ENCODE results near the gene KRTAP4-16.
A peak's percentile ranks its signal among the peaks of the same experiment; 100 is the strongest.

Gene KRTAP4-16

DNA sequence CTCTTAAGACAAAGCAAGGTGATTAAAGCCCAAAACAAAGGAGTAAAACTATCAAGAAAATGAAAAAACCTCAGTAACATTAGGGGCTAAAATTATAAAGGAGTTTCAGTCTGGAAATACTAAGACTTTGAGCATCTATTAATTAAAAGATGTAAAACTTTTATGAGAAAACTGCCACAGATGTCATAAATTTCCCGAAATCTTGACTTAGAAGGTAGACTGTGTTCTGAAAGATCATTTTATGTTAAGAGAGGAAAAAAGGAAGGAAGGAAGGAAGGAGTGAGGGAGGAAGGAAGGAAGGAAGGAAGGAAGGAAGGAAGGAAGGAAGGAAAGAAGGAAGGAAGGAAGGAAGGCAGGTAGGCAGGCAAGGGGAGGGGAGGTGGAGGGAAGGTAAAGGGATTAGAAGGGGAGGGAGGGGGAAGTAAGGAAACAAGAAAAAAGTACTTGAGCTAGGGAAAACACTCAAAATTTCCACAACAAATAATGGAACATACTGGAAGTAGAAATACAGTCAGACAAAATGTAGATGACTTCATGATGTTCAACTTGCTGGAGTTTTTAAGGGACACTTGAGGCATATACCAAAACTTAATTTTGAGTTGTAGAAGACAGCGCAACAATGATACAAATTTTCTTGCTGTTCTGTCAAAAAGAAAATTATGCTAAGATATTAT lies 45.7 kb upstream of the KRTAP4-16 start:
- WGBS (ENCODE audit: extremely low coverage, insufficient coverage, low lambda C conversion rate): no CpG with 5 or more reads among the region's 2 CpGs
- H3K27me3 ChIP-seq (ENCODE audit: insufficient read depth, low read length, poor library complexity): no peaks in the 10 kb centered on the region
- no peaks in the 10 kb centered on the region for H3K79me2 ChIP-seq (ENCODE audit: control insufficient read depth, insufficient read depth, low read length)
- no peak overlapping the region for H2BK120ac ChIP-seq (ENCODE audit: low read depth, low read length)
- H2AK5ac ChIP-seq (ENCODE audit: low read length): no peak overlapping the region
- H3K4me2 ChIP-seq (ENCODE audit: low read length): no peak overlapping the region
- no peaks in the 10 kb centered on the region for H3K4me1 ChIP-seq (ENCODE audit: control insufficient read depth, low read depth, low read length)
- H3K9ac ChIP-seq (ENCODE audit: low read length): no peak overlapping the region
- H3K79me1 ChIP-seq (ENCODE audit: low read length): no peaks in the 10 kb centered on the region
- H2BK5ac ChIP-seq (ENCODE audit: low read length): no peak overlapping the region
- H3K56ac ChIP-seq (ENCODE audit: low read length): no peak overlapping the region
- H3K23ac ChIP-seq (ENCODE audit: low read length): no peak overlapping the region
- H3K4ac ChIP-seq (ENCODE audit: low read depth, low read length): no peak overlapping the region
- H3K36me3 ChIP-seq (ENCODE audit: control insufficient read depth, insufficient read depth, low read length): no peaks in the 10 kb centered on the region
- H3K18ac ChIP-seq (ENCODE audit: low read length): no peak overlapping the region
- no peak overlapping the region for H4K8ac ChIP-seq (ENCODE audit: low read depth, low read length)
- H3K4me3 ChIP-seq (ENCODE audit: low read length): no peak overlapping the region
- H3K27ac ChIP-seq (ENCODE audit: low read depth, low read length): no peak overlapping the region
- H4K5ac ChIP-seq (ENCODE audit: low read length): no peak overlapping the region
- DNase-seq: no peak
- no peak overlapping the region for H2BK15ac ChIP-seq (replicated peaks; ENCODE audit: low read depth)

DNA sequence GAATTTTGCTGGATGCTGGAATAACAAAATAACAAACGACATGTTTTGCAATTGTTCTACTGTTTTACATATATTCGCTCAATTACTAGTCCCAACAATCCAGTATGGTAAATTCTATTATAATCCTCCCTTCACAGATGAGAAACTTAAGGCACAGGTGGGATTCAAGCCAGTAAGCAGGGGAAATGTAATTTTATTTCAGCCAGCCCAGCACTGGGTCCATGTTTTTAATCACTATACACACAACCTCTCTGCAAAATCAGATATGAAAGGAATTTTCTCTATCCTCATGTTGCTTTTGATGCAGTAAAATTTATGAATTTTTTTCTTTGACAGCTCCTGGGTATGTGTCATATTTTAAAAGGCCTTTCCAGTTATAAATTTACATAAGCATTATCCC lies 43.3 kb upstream of the KRTAP4-16 start:
- no peak overlapping the region for H3K23ac ChIP-seq (ENCODE audit: low read length)
- H3K36me3 ChIP-seq (ENCODE audit: control insufficient read depth, insufficient read depth, low read length): no peaks in the 10 kb centered on the region
- H3K4me2 ChIP-seq (ENCODE audit: low read length): no peak overlapping the region
- no peak overlapping the region for H4K5ac ChIP-seq (ENCODE audit: low read length)
- no peaks in the 10 kb centered on the region for H3K27me3 ChIP-seq (ENCODE audit: insufficient read depth, low read length, poor library complexity)
- no peaks in the 10 kb centered on the region for H3K79me1 ChIP-seq (ENCODE audit: low read length)
- H3K9ac ChIP-seq (ENCODE audit: low read length): no peak overlapping the region
- H2BK15ac ChIP-seq (replicated peaks; ENCODE audit: low read depth): no peak overlapping the region
- no peak overlapping the region for H2BK120ac ChIP-seq (ENCODE audit: low read depth, low read length)
- WGBS (ENCODE audit: extremely low coverage, insufficient coverage, low lambda C conversion rate): no CpG with 5 or more reads among the region's 2 CpGs
- no peak overlapping the region for H3K4ac ChIP-seq (ENCODE audit: low read depth, low read length)
- H3K56ac ChIP-seq (ENCODE audit: low read length): no peak overlapping the region
- H2AK5ac ChIP-seq (ENCODE audit: low read length): no peak overlapping the region
- DNase-seq: no peak
- H3K27ac ChIP-seq (ENCODE audit: low read depth, low read length): no peak overlapping the region
- H2BK5ac ChIP-seq (ENCODE audit: low read length): no peak overlapping the region
- no peak overlapping the region for H4K8ac ChIP-seq (ENCODE audit: low read depth, low read length)
- H3K18ac ChIP-seq (ENCODE audit: low read length): no peak overlapping the region
- H3K4me3 ChIP-seq (ENCODE audit: low read length): no peak overlapping the region
- no peaks in the 10 kb centered on the region for H3K79me2 ChIP-seq (ENCODE audit: control insufficient read depth, insufficient read depth, low read length)
- no peaks in the 10 kb centered on the region for H3K4me1 ChIP-seq (ENCODE audit: control insufficient read depth, low read depth, low read length)

DNA sequence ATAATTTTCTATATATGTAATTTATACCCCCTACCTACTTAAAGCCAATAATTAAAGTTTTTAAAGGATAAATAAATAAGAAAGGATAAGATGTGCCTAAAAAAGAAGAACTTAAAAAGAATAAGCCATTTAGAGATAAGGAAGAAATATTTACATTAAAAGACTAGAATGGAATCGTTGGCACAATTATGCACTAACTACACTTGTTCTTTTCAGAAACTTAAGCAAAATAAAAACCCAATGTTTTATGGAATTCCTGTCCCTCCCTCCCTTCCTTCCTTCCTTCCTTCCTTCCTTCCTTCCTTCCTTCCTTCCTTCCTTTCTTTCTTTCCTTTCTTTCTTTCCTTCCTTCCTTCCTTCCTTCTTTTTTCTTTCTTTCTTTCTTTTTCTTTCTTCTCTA lies 42.8 kb upstream of the KRTAP4-16 start:
- Histone ChIP-seq H3K4ac (ENCODE audit: low read depth, low read length) (no peak overlapping the region), H3K9ac (ENCODE audit: low read length) (no peak overlapping the region), H3K27ac (ENCODE audit: low read depth, low read length) (no peak overlapping the region), H3K36me3 (ENCODE audit: control insufficient read depth, insufficient read depth, low read length) (no peaks in the 10 kb centered on the region), H3K4me3 (ENCODE audit: low read length) (no peak overlapping the region), H3K4me1 (ENCODE audit: control insufficient read depth, low read depth, low read length) (no peaks in the 10 kb centered on the region), H3K79me2 (ENCODE audit: control insufficient read depth, insufficient read depth, low read length) (no peaks in the 10 kb centered on the region), H2BK120ac (ENCODE audit: low read depth, low read length) (no peak overlapping the region), H2BK15ac (replicated peaks; ENCODE audit: low read depth) (no peak overlapping the region), H3K56ac (ENCODE audit: low read length) (no peak overlapping the region), H3K23ac (ENCODE audit: low read length) (no peak overlapping the region), H3K18ac (ENCODE audit: low read length) (no peak overlapping the region), H2AK5ac (ENCODE audit: low read length) (no peak overlapping the region), H3K79me1 (ENCODE audit: low read length) (no peaks in the 10 kb centered on the region), H3K4me2 (ENCODE audit: low read length) (no peak overlapping the region), H2BK5ac (ENCODE audit: low read length) (no peak overlapping the region), H3K27me3 (ENCODE audit: insufficient read depth, low read length, poor library complexity) (no peaks in the 10 kb centered on the region), H4K8ac (ENCODE audit: low read depth, low read length) (no peak overlapping the region), H4K5ac (ENCODE audit: low read length) (no peak overlapping the region)
- no peak for DNase-seq
- WGBS (ENCODE audit: extremely low coverage, insufficient coverage, low lambda C conversion rate): no CpG with 5 or more reads among the region's 1 CpG

DNA sequence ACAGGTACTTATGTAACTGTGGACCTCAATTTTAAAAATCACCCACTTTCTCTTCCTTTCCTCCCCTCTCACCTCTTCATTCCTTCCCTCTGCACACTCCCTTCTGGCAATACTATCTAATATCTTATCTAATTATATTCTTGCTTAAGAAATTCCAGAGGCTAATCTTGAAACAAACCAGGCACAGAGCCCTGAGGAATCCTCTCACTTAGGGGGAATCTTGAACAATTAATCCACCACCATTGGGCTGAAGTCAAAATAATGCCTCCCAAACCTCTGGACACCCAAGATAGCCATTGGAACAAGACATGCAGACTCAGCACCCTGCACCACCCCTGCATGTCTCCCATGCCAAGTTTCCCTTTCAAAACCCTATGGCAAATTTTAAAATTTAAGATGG lies 39.4 kb upstream of the KRTAP4-16 start:
- Histone ChIP-seq H3K4me1 (ENCODE audit: control insufficient read depth, low read depth, low read length) (no peaks in the 10 kb centered on the region), H3K18ac (ENCODE audit: low read length) (no peak overlapping the region), H3K27ac (ENCODE audit: low read depth, low read length) (no peak overlapping the region), H2BK120ac (ENCODE audit: low read depth, low read length) (no peak overlapping the region), H2BK5ac (ENCODE audit: low read length) (no peak overlapping the region), H3K23ac (ENCODE audit: low read length) (no peak overlapping the region), H4K8ac (ENCODE audit: low read depth, low read length) (no peak overlapping the region), H4K5ac (ENCODE audit: low read length) (no peak overlapping the region), H2BK15ac (replicated peaks; ENCODE audit: low read depth) (no peak overlapping the region), H3K79me2 (ENCODE audit: control insufficient read depth, insufficient read depth, low read length) (no peaks in the 10 kb centered on the region), H2AK5ac (ENCODE audit: low read length) (no peak overlapping the region), H3K36me3 (ENCODE audit: control insufficient read depth, insufficient read depth, low read length) (no peaks in the 10 kb centered on the region), H3K56ac (ENCODE audit: low read length) (no peak overlapping the region), H3K4ac (ENCODE audit: low read depth, low read length) (no peak overlapping the region), H3K79me1 (ENCODE audit: low read length) (no peaks in the 10 kb centered on the region), H3K27me3 (ENCODE audit: insufficient read depth, low read length, poor library complexity) (no peaks in the 10 kb centered on the region), H3K4me2 (ENCODE audit: low read length) (no peak overlapping the region), H3K9ac (ENCODE audit: low read length) (no peak overlapping the region), H3K4me3 (ENCODE audit: low read length) (no peak overlapping the region)
- no peak for DNase-seq

DNA sequence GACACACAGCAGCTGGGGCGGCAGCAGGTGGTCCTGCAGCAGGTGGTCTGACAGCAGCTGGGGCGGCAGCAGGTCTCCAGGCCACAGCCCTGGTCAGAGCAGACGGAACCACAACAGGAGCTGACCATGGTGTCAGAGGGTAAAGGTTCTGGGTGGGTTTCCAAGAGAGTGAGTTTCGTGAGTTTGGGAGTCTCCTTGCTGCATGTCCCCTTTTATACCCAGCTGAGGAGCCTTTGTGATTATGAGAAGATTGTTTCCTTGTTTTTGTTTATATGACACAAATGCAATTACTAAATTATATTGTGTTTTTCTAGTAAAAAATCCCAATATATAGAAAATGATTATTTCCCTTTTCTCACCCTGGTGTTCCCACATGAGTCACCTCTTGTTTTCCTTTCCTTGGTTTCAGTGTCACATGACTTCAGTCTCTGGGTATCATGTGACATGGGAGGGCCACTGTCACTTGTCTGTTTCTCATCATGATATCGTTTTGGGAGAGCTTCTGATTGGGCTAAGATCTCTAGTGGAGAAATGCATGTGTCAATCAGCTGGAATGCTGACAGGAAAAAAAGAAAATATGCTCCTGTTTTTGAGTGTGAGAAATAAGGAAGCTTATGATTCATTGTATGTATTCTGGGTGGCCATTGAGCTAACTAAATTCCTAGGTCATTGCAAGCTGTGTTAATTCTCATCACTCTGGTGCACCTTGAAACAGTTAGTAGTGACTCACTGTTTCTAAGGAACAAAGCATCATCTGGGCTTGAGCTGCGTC lies 38.5 kb upstream of the KRTAP4-16 start, which contains the start of gene KRTAP4-6:
Gene KRTAP4-6 (minus strand): TSS at position 185 of the 772 bp plus-strand sequence. CDS start 57 bp downstream, at position 128.
- Histone ChIP-seq H3K4me3 (ENCODE audit: low read length) (no peak within 1 kb of the TSS), H3K4me2 (ENCODE audit: low read length) (no peak within 1 kb of the TSS), H3K27me3 (ENCODE audit: insufficient read depth, low read length, poor library complexity) (no peaks in the 10 kb centered on the region), H2BK5ac (ENCODE audit: low read length) (no peak within 1 kb of the TSS), H2BK15ac (replicated peaks; ENCODE audit: low read depth) (no peak within 1 kb of the TSS), H3K4ac (ENCODE audit: low read depth, low read length) (no peak within 1 kb of the TSS), H3K18ac (ENCODE audit: low read length) (no peak within 1 kb of the TSS), H2BK120ac (ENCODE audit: low read depth, low read length) (no peak within 1 kb of the TSS), H3K9ac (ENCODE audit: low read length) (no peak within 1 kb of the TSS), H3K79me2 (ENCODE audit: control insufficient read depth, insufficient read depth, low read length) (no peaks in the 10 kb centered on the region), H4K5ac (ENCODE audit: low read length) (no peak within 1 kb of the TSS), H3K36me3 (ENCODE audit: control insufficient read depth, insufficient read depth, low read length) (no peaks in the 10 kb centered on the region), H3K27ac (ENCODE audit: low read depth, low read length) (no peak within 1 kb of the TSS), H3K23ac (ENCODE audit: low read length) (no peak within 1 kb of the TSS), H4K8ac (ENCODE audit: low read depth, low read length) (no peak within 1 kb of the TSS), H3K79me1 (ENCODE audit: low read length) (no peaks in the 10 kb centered on the region), H3K4me1 (ENCODE audit: control insufficient read depth, low read depth, low read length) (no peaks in the 10 kb centered on the region), H2AK5ac (ENCODE audit: low read length) (no peak within 1 kb of the TSS), H3K56ac (ENCODE audit: low read length) (no peak within 1 kb of the TSS)
- DNase-seq: peak; percentile 1
- no CpG with 5 or more reads among the region's 6 CpGs for WGBS (ENCODE audit: extremely low coverage, insufficient coverage, low lambda C conversion rate)

Data from mesendoderm (in vitro differentiated cells).